NCI-H510A (cell line): ENCODE data around the gene KLHL17.
"Not testable (repeated sequence)": the region's sequence is repeated elsewhere in the genome, so short reads cannot be mapped to it uniquely, and the experiment has no call there.

Experiments used
- DNase-seq: peaks from one replicate; lab custom pipeline; 2025; lab: John Stamatoyannopoulos, UW

KLHL17 gene

DNA sequence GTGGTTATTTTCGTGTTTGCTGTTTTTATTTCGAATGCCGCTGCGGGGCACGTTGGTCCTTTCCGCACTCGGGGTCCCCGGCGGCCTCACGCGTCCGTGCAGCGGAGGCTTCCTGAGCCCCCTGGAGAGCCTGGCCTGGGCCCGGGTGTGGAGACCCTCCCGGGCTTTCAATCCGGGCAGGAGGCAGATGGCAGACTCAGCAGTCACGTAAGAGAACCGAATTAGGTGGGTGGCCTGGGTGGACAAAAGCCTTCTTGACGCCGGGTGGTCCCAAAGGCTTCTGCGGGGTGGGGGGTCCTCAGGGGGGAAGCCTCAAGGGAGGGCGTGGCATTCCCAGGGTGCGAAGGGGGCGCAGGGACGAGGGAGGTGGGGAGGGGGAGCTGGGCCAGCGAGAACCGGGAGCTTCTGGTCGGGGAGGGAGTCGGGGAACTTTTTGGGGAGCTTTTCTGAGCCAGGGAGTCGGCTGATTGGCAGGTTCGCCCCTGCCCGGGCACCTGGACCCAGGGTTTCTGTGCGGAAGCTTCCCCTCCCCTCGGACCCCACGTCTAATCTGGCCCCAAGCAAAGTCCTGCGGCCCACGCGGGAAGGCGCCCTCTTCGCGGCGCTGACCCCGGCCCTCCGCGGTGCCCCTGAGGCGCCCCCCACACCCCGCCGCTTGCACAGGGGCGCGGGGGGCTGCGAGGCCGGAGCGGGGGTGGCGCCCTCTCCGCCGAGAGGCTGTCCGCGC is 40.8 kb downstream of the KLHL17 start:
- DNase-seq = no peak

- DNase-seq = no peak
Observed at GRCh38 chr1:1003618-1004419, 43.4 kb downstream of the KLHL17 start.

- no peak for DNase-seq
Observed at GRCh38 chr1:1004420-1004779, 44.0 kb downstream of the KLHL17 start.

GRCh38 chr1:1004780-1005697 is 44.7 kb downstream of the KLHL17 start:
- DNase-seq = no peak

DNA sequence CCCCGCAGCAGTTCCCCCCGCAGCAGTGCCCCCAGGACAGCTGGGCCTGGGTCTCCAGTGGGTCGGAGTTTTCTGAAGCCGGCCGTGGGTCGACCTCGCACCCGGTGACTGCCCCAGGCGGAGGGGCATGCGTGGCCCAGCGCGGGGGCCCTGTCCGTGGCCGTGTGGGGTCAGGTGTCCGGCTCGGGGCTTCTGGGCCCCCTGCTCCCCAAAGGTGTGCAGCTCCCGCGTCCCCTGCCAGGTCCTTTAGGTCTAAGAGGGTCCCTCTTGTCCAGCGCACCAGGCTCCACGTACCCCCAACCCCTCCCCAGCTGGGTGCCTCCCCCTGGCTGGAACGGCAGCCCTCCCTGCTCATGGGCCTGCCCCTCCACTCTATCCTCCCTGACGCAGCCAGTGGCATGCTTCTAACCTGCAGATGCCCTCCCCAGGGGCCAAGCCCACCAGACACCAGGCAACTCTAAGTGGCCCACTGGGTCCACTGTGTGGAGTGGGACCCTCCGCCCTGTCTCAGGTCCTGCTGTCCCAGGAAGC is 45.5 kb downstream of the KLHL17 start:
- DNase-seq = no peak

DNA sequence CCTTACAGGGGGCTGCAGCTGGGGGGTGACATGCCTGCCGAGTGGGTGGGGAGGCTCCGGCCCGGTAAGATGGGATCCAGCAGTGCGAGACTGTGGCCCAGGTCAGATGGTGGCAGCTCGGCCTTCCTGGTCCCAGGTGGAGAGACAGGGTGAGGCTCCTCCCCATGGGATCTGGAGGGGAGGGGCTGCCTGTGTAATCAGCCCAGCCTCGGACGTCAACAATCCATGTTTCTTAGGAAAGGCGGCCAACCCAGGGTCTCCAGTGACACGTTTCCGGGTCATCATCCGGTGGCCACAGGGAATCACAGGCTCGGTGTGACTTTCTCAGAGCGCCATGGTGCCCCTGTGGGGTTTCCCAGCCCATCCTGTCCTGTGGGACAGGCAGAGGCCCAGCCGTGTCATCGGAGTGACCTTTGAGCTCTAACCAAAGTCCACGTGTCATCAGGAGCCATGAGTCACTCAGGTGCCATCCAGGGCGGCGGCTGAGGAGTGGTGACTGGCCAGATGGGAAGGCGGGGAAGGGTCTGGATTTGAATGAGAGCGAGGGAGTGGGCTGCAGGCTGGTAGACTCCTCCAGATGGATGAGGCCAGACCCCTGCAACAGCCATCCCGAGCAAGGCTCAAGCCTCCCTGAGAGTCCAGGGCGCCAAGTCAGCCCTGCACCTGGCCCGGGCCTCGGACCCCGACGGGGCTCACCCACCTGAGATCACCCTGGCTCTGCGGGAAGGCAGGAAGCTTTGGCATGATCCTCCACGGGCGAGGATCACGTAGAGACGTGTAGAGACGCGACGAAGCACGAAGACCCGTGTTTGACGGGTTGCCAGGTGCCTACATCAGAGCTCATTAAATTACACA is 46.1 kb downstream of the KLHL17 start:
- no peak for DNase-seq

DNA sequence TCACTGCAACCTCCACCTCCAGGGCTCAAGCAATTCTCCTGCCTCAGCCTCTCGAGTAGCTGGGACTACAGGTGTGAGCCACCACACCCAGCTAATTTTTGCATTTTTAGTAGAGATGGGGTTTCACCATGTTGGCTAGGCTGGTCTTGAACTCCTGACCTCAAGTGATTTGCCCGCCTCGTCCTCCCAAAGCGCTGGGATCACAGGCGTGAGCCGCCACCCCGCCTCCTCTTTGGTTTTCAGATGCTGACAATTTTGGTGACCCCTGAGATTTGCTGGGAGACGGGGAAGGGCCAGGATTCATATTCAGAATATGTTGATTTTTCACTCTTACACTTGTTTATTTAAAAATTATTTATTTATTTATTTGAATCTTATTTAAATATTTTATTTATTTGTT is 49.7 kb downstream of the KLHL17 start:
- not testable (repeated sequence) for DNase-seq

DNA sequence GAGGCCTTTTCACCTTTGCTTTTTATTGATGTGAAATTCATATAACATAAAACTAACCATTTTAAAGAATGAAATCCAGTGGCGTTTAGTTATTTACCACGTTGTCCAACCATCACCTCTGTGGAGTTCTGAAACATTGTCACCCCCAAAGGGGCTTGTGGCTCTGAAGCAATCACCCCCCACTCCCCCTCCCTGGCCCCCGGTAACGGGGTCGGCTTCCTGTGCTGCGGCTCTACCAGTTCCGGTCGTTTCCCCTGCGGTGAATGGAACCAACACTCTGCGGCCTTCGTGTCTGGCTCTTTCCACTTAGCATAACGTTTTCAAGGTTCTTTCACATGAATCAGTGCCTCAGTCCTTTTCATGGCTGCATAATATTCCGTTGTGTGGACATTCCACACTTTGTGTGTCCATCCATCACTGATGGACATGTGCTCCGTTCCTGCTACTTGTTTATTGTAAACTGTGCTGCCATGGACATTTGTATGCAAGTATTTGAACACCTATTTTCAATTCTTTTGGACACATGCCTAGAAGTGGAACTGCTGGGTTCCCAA is 51.1 kb downstream of the KLHL17 start:
- DNase-seq = no peak

DNA sequence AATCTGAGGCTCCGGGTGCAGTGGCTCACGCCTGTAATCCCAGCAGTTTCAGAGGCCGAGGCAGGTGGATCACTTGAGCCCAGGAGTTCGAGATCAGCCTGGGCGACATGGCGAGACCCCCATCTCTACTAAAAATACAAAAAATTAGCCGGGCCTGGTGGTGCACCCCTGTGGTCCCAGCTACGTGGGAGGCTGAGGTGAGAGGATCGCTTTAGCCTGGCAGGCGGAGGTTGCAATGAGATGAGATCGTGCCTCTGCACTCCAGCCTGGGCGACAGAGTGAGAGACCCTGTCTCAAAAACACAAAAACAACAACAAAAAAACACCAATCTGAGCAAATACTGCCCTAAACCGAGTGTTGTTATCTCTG is 52.3 kb downstream of the KLHL17 start:
- not testable (repeated sequence) for DNase-seq

DNA sequence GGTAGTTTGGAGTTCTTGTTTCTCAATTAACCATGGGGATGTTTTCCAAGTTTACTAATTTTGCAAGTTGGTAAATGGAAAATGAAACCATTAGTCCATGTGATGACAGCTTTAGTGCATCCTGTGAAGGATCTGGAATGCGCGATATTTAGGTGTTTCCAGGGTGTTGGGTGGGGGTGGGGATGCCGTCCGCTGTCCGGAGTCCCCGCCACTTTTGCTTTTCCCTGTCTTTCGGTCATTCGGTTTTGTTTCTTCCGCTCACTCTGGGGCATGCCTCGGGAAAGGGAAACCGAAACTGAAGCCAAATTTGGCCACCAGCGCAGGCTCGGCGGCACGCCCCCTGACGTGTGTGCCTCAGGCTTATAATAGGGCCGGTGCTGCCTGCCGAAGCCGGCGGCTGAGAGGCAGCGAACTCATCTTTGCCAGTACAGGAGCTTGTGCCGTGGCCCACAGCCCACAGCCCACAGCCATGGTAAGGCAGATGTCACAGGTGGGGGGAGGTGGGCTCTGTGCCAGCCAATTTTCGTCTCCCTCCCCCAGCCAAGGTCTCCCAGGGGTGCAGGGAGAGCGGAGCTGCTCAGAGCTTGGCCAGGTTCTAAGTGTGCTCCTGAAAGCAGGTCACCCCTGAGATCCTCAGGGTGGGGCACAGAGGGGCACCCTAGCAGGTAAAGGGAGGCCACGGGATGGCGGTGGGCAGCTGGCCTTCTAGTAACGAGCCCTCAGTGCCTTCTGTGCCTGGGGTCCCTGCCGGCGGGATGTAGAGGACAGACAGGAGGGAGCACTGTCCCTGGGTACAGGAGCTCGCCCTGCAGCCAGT is 52.9 kb downstream of the KLHL17 start, which contains the start of gene ISG15:
Gene ISG15 (plus strand): TSS at position 393 of the 817 bp plus-strand sequence. CDS start 77 bp downstream, at position 470.
- DNase-seq = peak; percentile 80

DNA sequence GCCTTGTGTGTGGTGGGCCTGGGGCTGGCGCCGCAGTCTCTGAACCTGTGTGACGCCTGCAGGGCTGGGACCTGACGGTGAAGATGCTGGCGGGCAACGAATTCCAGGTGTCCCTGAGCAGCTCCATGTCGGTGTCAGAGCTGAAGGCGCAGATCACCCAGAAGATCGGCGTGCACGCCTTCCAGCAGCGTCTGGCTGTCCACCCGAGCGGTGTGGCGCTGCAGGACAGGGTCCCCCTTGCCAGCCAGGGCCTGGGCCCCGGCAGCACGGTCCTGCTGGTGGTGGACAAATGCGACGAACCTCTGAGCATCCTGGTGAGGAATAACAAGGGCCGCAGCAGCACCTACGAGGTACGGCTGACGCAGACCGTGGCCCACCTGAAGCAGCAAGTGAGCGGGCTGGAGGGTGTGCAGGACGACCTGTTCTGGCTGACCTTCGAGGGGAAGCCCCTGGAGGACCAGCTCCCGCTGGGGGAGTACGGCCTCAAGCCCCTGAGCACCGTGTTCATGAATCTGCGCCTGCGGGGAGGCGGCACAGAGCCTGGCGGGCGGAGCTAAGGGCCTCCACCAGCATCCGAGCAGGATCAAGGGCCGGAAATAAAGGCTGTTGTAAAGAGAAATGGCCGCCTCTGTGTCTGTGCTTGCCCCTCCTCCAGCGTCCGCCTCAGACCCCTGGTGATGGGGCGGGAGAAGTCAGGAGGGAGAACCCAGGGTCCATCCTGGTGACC is 53.7 kb downstream of the KLHL17 start:
- DNase-seq = peak; percentile 85

- DNase-seq = no peak
Observed at GRCh38 chr1:1014799-1015681, 54.7 kb downstream of the KLHL17 start.
